Measurements from ENCODE around the gene NXPH2. TPM values are rescaled to one million over a fixed set of nuclear protein-coding genes. Genes with fewer than 3 reads are reported as not detected.

Gene NXPH2
- total and polyA plus RNA-seq, 2 donors (not counting 1 experiment from before 2014, with no cell fraction given): not detected

DNA sequence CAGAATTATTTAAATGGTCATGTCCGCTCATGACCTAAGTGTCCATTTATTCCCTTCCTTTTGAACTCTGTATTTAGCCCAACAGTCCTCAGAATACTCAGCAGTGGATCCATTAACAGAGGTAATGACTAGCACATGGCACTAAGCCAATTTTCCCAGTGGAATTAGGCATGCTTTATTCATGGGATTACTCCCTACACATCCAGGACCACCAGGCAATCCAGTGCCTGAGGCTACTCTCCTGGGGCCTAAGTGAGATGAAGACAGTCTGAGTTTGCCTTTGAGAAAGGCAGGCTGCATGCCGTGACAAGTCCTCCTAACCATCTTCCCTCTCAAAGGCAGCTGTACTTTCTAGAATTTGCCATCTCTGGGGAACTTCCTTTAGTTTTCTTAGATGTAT, 150.0 kb downstream of the NXPH2 start:
- Histone ChIP-seq H3K4me3 (replicated peaks in 1 of 4; ENCODE audit: control extremely low read depth in 1 of 4, insufficient read depth in 1 of 4, low read depth in 3 of 4, low read length in 4 of 4) (no peak overlapping the region), H3K79me2 (ENCODE audit: control insufficient read depth, insufficient read depth, low read length) (no peaks in the 10 kb centered on the region), H3K27ac (ENCODE audit: insufficient read depth, low read length) (no peak overlapping the region), H3K9me3 (ENCODE audit: control insufficient read depth, insufficient read depth, low read depth, low read length) (no peaks in the 10 kb centered on the region), H4K20me1 (ENCODE audit: control insufficient read depth, extremely low read depth, insufficient read depth, low read length) (no peaks in the 10 kb centered on the region), H3K4me1 (ENCODE audit: control insufficient read depth, extremely low read depth, insufficient read depth, low read length) (no peaks in the 10 kb centered on the region), H3K36me3 (ENCODE audit: control insufficient read depth, insufficient read depth, low read length) (no peaks in the 10 kb centered on the region), H2AFZ (ENCODE audit: low read length) (no peak overlapping the region), H3K27me3 (ENCODE audit: control insufficient read depth, insufficient read depth, low read length) (peaks cover 4% of the 10 kb centered on the region), H3K9ac (ENCODE audit: insufficient read depth, low read length) (no peak overlapping the region), H3K4me2 (ENCODE audit: extremely low read depth, insufficient read depth, low read length) (no peak overlapping the region)
- TF ChIP-seq CTCF (conservative IDR thresholded peaks at IDR 0.05 in 1 of 2, IDR thresholded peaks at IDR 0.05 in 1 of 2; ENCODE audit: low read depth in 1 of 2, low read length in 2 of 2) (no peak), EZH2 (IDR thresholded peaks at IDR 0.05; ENCODE audit: low read length, missing control alignments) (no peak)
- DNase-seq (ENCODE audit: low read depth in 2 of 2): no peak

GRCh38 chr2:138626148-138626547, 154.0 kb downstream of the NXPH2 start:
- TF ChIP-seq EZH2 (IDR thresholded peaks at IDR 0.05; ENCODE audit: low read length, missing control alignments) (no peak), CTCF (conservative IDR thresholded peaks at IDR 0.05 in 1 of 2, IDR thresholded peaks at IDR 0.05 in 1 of 2; ENCODE audit: low read depth in 1 of 2, low read length in 2 of 2) (no peak)
- Histone ChIP-seq H2AFZ (ENCODE audit: low read length) (no peak overlapping the region), H3K27me3 (ENCODE audit: control insufficient read depth, insufficient read depth, low read length) (peaks cover 4% of the 10 kb centered on the region), H3K9me3 (ENCODE audit: control insufficient read depth, insufficient read depth, low read depth, low read length) (no peaks in the 10 kb centered on the region), H3K4me1 (ENCODE audit: control insufficient read depth, extremely low read depth, insufficient read depth, low read length) (no peaks in the 10 kb centered on the region), H4K20me1 (ENCODE audit: control insufficient read depth, extremely low read depth, insufficient read depth, low read length) (no peaks in the 10 kb centered on the region), H3K36me3 (ENCODE audit: control insufficient read depth, insufficient read depth, low read length) (no peaks in the 10 kb centered on the region), H3K4me3 (replicated peaks in 1 of 4; ENCODE audit: control extremely low read depth in 1 of 4, insufficient read depth in 1 of 4, low read depth in 3 of 4, low read length in 4 of 4) (no peak overlapping the region), H3K9ac (ENCODE audit: insufficient read depth, low read length) (no peak overlapping the region), H3K4me2 (ENCODE audit: extremely low read depth, insufficient read depth, low read length) (no peak overlapping the region), H3K79me2 (ENCODE audit: control insufficient read depth, insufficient read depth, low read length) (no peaks in the 10 kb centered on the region), H3K27ac (ENCODE audit: insufficient read depth, low read length) (no peak overlapping the region)
- no peak for DNase-seq (ENCODE audit: low read depth in 2 of 2)

- no peak for TF ChIP-seq CTCF (conservative IDR thresholded peaks at IDR 0.05 in 1 of 2, IDR thresholded peaks at IDR 0.05 in 1 of 2; ENCODE audit: low read depth in 1 of 2, low read length in 2 of 2)
- TF ChIP-seq EZH2 (IDR thresholded peaks at IDR 0.05; ENCODE audit: low read length, missing control alignments): no peak
- Histone ChIP-seq H3K9me3 (ENCODE audit: control insufficient read depth, insufficient read depth, low read depth, low read length) (no peaks in the 10 kb centered on the region), H3K4me2 (ENCODE audit: extremely low read depth, insufficient read depth, low read length) (no peak overlapping the region), H3K27ac (ENCODE audit: insufficient read depth, low read length) (no peak overlapping the region), H3K4me1 (ENCODE audit: control insufficient read depth, extremely low read depth, insufficient read depth, low read length) (no peaks in the 10 kb centered on the region), H3K27me3 (ENCODE audit: control insufficient read depth, insufficient read depth, low read length) (peaks cover 2% of the 10 kb centered on the region), H3K36me3 (ENCODE audit: control insufficient read depth, insufficient read depth, low read length) (no peaks in the 10 kb centered on the region), H2AFZ (ENCODE audit: low read length) (no peak overlapping the region), H4K20me1 (ENCODE audit: control insufficient read depth, extremely low read depth, insufficient read depth, low read length) (no peaks in the 10 kb centered on the region), H3K79me2 (ENCODE audit: control insufficient read depth, insufficient read depth, low read length) (no peaks in the 10 kb centered on the region), H3K9ac (ENCODE audit: insufficient read depth, low read length) (no peak overlapping the region), H3K4me3 (replicated peaks in 1 of 4; ENCODE audit: control extremely low read depth in 1 of 4, insufficient read depth in 1 of 4, low read depth in 3 of 4, low read length in 4 of 4) (no peak overlapping the region)
- DNase-seq (ENCODE audit: low read depth in 2 of 2): no peak
Observed at GRCh38 chr2:138622613-138623012, 157.6 kb downstream of the NXPH2 start.

Data from fibroblast of lung (primary cell).